ENCODE data around the gene TMEM212.
"Not testable (repeated sequence)": the region's sequence is repeated elsewhere in the genome, so short reads cannot be mapped to it uniquely, and the experiment has no call there.

Gene TMEM212

DNA sequence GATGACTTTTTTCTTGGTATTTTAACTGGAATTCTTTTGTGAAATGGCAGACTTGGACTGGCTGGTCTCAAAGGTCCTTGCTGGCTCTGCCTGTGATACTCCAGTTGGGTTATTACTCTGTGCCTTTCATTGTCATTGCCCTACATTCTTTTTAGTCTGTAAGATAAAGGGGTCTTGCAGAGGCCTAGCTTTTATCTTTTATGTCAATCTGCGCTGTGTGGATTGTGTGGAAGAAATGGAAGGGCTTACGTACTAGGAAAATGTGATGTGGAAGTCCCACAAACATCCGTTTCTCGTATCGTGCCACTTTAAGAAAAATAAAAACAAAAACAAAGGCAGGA is 8.7 kb upstream of the TMEM212 start:
- no peak for DNase-seq (ENCODE audit: low read depth in 2 of 2)

DNA sequence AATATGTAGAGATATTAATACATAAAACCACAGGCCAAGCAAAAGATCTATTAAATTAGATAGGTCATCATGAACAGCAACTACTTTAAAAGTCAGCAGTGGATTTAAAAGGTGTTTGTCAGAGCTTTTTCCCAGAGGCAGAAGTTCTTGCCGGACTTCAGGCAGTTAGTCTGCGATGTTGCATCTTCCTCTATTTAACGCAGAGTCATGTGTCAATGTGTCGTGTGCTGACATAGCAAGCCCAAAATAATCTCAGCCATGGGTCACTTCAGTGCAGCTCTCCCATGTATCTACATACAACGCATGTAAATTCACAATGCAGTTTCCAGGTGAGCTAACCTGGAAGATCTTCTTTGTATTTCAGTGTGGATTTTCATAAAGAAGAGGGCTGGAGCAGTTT is 8.0 kb upstream of the TMEM212 start:
- no peak for DNase-seq (ENCODE audit: low read depth in 2 of 2)

DNA sequence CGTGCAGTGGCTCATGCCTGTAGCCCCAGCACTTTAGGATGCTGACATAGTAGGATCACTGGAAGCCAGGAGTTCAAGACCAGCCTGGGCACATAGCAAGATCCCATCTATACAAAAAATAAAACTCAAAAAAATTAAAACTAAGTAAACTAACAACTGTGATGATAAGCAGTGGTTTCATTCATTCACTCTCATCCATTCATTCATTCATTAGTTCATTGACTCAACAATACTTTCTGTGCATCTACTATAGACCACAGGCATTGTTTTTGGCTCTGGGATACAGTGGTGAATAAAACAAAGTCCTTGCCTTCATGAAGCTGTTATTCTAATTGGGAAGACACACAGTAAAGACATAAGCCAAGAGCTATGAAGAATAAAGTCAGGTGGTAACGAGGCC is 7.5 kb upstream of the TMEM212 start:
- no peak for DNase-seq (ENCODE audit: low read depth in 2 of 2)

DNA sequence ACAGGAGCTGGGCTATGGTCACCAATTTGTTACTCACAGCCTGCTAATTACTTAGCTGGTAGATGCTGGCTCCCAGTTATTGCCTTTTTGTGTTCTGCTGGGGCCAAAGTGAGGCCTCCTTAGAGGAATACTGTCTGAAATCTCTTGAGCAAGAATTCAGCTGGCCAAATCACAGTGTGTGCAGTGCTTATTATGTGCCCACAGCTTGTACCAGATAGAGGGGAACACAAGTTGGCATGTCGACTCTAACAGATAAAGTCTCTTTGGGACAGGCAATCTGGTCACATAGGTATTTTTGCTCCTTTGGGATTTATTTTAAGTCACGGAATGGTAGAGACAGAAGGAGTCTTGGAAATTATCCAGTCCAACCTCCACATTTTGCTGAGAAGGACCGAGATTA is 6.3 kb upstream of the TMEM212 start:
- DNase-seq (ENCODE audit: low read depth in 2 of 2) = no peak

DNA sequence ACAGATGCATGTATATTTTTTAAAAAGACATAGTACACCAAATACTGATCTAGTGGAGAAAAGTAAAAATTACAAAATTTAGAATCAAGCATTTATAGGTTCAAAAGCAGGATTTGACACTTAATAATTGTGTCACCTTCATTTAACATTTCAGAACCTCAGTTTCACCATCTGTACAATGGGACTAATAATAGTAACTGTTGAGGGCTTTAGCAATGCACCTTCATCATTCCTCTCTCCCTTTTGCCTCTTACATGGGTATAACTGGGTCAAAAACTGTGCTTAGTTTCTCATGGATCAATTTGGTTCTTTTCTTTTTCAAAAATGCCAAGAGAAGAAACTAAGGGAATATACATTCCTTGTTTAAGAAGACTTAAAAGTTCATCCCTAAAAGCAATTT is 5.5 kb upstream of the TMEM212 start:
- DNase-seq (ENCODE audit: low read depth in 2 of 2) = no peak

DNA sequence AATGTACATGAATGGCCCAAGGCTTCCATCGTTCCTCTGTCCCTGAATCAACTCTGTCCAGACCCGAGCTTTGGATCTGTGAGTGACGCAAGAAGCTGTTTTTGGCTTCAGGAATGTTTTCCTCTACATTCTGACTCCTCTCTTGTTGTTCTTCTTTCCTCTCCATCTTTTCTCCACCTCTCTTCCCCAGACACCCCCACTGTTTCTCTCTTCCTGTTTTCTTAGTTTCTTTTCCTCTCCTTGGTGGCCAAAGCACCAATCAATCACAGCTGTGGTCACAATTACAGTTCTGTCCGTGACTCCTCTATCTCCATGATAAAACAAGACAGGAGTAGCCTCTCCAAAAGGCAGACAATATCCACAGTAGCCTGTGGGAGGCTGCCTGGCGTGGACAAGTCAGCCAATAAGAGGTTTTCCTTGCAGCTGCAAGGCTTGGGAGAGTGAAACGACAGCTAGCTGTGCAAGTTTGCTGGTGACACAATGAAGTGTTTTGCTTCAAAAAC is 4.9 kb upstream of the TMEM212 start:
- DNase-seq (ENCODE audit: low read depth in 2 of 2) = no peak

DNA sequence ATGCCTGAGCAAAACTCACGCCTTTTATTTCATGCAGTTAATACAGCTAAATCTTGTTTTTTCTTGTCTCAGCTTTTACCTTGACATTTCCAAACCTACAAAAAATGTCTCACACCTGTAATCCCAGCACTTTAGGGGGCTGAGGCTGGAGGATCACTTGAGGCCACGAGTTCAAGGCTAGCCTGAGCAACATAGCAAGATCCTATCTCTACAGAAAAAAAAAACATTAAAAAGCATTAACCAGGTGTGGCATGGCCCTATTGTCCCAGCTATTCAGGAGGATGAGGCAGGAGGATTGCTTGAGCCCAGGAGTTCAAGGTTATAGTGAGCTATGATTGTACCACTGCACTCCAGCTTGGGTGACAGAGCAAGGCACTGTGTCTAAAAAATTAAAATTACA is 3.9 kb upstream of the TMEM212 start:
- no peak for DNase-seq (ENCODE audit: low read depth in 2 of 2)

DNA sequence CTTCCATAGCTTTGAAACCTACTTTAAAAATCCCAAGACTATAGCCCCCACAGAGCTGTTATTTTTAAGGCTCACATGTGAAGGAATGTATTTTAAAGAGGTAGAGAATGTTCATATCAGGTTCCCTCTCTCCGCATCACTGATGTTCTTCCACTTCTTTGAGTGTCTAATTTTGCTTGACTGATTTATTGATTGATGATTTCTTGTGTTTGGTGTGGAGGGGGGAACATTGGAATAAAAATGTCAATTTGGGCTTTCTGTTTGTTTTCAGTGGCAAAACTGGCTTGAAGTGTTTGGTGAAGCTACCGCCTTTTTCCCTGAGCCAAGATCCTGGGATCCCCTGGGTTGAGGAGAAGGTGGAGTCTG is 2.7 kb upstream of the TMEM212 start:
- DNase-seq (ENCODE audit: low read depth in 2 of 2) = no peak

DNA sequence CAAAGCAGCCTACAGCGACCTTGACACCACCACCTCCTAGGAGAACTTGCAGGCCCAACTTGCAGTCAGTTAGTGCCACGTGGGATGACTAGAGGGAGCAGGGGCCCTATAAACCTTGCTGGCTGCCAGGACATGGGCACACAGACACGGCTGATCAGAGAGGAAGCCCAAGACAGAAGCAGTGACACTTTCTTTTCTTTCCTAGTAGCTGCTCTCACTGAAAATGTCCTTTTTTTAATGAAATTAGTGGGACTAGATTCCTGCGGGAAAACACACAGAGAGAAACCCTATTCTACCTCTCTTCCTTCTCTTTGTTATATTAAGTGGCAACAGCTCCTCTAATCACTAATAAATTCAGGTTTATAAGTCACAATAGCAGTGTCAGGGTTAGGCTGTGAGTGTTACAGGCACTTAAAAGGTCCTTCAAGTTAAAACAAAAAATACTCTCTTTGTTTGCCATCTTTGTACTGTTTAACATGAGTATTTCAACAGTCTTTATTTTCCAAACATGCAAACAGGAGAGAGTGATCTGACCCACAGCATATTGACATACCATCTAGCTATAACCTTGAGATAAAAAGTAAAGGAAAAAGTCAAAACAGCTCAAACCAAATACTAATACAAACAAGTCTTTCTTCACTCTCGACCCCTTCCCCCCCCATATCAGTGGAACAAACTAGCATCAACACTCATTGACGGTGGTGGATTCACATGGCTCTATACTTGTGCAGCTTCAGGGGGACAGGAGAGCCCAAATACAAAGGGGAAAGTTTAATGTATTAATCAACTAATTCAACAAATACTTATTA is 2.1 kb upstream of the TMEM212 start:
- DNase-seq (ENCODE audit: low read depth in 2 of 2) = no peak

DNA sequence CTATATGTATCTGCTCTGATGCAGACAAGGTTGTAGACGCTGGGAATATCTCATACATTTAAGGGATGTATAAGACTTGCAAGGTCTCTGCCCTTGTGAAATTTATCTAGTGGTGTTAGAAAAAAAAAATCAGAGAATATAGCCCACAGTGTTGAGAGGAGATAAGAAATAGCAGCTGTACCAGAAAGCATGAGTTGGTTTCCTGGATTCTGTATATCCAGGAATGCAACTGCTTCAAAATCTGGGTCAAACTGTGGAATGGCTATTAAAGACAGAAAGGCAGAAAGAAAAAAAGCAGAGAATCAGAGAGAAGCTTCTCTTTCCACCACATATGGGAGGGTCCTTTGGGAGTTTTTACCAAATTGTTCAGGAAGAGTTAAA is 1.5 kb upstream of the TMEM212 start:
- DNase-seq (ENCODE audit: low read depth in 2 of 2) = no peak

DNA sequence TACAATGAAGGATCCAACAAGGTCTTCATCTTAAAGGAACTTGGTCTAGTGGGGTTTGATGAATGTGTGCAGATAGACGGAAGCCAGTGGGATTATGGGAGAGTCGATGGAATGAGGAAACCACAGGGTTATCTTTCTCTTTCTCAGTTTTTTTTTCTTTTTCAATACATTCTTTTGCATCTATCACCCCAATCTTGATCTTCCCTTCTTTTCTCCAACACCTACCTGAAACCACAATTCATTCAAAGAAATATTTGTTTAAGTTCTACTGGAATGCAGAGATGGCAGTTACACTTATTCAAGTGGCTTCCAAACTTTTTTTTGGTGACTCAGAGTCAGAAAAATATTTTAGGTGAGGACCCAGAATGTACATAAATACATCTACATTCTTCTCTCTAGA is 1.7 kb downstream of the TMEM212 start:
- DNase-seq (ENCODE audit: low read depth in 2 of 2) = no peak

DNA sequence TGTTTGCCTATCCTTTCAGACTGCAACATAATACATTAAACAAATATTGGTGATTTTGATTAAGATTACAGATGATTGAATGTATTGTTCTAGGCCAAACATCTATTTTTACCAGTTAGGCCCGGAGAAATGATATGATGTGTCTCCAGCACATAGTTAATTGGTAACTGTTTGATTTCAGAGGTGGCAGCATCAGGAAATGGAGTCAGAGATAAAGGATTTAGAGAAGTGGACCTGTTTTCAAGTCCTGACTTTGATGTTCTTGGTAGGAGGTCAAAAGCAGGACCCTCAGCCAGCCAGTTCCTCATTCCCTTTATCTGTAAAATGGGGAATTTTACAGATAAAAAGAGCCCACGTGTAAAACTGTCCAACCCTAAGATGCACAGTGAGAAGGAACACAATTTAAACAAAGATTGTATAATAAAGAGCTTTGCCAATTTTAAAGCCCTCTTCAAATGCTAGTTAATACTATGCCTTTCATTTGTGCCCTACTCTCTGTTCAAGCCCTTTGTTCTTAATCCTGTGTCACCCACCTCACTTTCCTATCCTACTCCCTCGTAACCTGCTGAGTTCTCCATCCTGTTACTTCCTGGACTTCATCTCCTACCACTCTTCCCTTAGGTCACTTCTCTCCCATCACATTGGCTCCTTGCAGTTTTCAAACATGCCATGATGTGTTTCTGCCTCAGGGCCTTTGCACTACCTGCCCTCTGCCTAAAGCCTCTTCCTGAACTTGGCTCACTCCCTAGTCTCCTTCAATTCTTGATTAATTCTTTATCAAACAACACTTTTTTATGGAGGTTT is 2.5 kb downstream of the TMEM212 start:
- no peak for DNase-seq (ENCODE audit: low read depth in 2 of 2)

DNA sequence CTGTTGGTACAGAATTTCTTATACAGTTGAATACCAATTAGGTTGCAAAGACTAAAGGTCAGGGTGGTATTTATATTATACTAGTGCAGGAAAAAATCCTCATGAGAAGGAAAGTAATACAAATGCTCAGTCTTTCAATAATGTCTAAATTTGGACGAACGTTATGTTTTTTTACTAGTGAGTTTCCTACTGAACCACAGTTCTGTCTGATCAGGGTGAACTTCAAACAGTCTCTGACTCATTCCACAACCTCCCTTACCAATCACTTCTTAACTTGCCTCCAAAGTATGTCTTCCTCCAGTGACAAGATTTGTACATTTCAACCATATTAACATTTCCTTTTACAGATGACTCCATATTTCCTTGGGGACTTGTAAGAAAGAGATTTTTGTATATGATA is 3.4 kb downstream of the TMEM212 start:
- no peak for DNase-seq (ENCODE audit: low read depth in 2 of 2)

DNA sequence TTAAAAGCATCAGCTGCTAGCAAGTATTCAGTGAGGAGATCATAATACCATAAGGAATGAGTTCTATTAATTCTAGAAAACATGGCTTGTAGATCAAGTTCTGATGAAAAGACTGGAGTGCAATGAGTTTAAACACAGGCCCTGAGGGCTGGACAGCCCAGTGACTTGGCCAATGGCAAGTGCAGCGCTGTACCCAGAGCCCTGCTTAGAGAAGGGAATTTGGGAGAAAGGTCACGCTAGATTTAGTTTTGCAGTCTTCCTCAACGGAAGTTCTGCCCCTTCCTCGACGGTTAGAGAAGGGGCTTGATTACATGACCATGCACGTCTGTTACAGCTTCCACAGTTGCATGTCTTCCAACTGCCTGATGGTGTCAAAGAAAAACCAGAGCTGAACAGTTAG is 4.0 kb downstream of the TMEM212 start:
- DNase-seq (ENCODE audit: low read depth in 2 of 2) = no peak

DNA sequence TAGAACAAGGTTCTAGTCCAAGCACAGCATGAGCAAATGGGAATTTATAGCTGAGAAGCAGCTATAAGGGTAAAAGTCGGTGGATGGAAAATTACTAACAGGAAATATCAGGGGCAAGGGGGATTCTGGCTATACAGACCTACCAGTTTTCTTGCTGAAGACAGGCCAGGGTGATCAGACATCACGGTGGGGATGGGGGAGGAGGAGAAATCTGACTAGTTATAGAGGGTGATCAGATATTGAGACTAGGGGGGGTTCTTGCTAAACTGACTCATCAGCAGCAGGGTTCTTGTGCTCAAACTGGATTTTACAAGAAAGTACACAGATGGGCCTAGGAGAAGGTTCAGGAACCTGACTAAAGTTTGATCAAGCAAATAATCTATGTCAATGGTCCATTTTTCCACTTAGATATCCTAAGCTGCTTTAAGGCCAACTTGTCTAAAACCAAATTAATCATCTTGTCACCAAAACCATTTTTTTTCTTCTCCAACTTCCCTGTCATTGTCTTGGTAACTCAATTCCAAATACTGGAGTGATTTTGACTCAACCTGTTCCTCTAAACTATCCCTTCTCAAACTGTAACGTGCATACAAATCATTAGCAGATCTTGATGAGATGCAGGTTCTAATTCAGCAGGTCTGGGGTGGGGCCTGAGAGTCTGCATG is 4.6 kb downstream of the TMEM212 start:
- DNase-seq (ENCODE audit: low read depth in 2 of 2) = no peak

DNA sequence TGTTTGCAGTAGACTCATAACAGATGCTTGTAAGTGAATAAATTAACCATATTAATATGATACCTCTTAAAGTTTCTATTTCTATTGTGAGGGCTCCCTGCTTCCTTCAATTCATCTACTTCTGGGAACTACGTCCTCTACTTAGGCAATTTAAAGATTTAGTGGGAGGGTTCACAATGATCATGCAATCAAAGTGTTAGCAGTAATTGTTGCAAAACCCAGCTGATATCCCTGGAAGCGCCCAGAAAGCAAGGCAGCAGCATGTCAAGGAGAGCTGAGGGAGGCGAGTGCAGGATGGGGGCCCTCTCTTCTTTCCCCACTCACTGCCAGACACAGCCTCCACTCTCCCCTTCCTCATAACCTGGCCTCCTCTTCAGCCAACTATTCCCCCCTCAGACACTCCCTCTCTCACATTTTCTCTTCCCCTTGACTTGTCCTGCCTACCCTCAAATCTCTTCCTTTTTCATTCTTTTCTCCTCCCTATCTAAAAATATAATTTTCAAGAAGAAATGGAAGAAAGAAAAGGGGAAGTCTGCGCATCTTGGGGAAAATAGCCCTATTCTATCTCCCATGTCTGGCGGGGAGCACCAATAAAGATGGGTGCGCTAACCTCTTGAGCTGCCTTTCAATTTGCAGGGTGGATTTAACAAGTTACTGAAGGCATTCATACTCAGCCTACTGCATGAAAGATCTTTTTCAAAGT is 6.6 kb downstream of the TMEM212 start:
- no peak for DNase-seq (ENCODE audit: low read depth in 2 of 2)

DNA sequence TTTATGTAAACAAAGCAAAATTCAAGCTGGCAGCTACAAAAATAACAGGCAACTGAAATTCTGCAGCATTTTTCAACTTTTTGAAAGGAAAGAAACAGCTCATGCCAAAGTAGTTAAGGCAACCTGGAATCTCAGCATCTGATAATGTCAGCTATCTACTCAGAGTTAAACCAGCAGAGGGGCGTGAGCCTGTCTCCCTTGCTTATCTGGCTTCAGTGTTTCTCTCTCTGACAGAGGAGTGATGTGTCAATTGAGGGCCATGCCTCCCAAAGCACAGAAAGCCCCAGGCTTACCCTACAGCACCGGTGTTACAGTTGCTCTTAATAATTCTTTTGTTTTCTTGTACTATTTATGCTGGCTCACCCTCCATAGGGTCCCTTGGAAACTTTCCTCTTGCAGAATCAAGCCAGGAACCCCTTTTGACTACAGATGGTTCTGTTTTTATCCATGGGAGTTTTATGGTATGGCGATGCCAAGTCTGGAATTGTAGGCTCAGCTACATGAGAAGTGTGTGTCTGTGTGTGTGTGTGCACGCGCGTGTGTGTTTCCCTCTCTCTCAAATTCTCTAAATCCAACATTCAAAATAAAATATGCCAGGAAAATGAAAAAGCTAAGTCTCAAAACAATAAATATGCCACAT is 7.3 kb downstream of the TMEM212 start:
- no peak for DNase-seq (ENCODE audit: low read depth in 2 of 2)

DNA sequence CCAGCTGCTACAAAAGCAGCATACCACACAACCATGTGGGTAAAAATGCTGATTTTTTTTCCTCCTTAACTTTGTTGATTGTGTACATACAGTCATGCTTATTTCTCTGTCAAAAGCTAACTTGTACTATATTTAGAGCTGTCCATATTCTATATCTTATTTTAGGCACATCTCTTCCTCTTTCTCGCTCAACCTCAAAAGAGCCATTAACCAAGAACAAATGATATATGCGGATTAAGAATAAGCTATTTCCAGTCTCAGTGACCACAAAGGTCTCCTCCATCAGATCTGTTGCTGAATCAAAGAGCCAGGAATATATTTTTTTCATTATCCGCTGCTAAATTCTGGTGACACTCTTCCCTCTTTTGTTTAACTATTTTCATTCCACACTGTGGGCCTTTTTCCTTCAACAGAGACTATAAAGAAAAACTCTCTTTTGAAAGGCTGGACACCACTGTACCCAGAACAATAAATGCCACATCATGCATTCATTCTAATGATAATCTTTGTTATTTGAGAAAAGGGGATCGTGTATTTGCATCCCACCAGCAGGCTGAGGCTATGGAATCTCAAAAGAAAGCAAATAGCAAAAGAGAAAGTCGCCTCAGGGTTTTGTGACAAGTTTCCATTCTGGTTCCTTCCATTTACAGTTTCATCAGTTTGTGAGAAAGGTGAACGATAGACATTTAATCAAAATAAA is 8.0 kb downstream of the TMEM212 start:
- no peak for DNase-seq (ENCODE audit: low read depth in 2 of 2)

DNA sequence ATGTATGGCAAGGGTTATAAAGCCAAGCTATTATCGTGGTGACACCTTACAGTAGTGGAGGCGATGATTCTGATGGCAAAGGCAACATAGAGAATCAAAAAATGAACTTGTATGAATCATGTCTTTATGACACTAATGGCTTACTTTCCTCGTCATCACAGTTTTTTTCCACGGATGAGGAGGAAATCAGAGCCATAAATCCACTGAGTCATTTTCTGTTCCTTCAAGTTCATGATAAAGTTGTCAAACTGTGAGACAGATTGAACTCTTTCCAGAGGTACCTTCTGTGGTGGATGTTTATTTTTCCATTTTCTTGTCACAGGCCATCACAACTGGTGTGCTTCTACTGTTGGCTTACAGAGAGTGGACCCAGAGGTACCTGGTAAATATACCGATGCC is 8.5 kb downstream of the TMEM212 start:
- no peak for DNase-seq (ENCODE audit: low read depth in 2 of 2)

DNA sequence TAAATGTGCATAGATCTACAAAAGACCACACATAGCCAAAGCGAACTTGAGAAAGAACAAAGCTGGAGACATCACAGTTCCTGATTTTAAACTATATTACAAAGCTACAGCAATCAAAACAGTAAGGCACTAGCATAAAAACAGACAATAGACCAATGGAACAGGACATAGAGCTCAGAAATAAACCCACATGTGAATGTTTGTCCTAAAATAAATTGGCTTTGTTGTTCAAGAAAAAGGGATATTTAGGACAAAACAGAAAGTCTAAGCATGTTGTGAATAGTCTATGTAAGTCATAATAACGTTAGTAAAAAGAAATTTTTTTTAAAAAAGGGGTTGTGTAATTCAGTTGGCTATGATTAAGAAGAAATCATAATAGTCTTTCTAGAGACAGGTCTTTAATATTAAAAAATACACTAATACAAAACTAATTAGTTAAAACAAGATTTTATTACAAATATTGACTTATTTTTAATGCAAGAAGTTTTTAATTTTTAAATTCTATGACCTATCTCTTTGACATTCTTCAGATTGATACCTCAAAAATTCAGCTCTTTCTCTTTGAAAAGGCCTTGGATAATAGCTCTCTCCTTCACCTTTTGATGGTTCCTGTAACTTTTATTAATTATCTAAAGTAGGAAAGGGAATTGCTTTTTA is 11.6 kb downstream of the TMEM212 start:
- DNase-seq (ENCODE audit: low read depth in 2 of 2) = no peak

DNA sequence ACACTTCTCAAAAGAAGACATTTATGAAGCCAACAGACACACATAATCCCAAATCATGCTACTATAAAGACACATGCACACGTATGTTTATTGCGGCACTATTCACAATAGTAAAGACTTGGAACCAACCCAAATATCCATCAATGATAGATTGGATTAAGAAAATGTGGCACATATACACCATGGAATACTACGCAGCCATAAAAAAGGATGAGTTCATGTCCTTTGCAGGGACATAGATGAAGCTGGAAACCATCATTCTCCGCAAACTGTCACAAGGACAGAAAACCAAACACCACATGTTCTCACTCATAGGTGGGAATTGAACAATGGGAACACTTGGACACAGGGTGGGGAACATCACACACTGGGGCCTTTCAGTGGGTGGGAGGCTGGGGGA is 15.6 kb downstream of the TMEM212 start:
- DNase-seq (ENCODE audit: low read depth in 2 of 2) = not testable (repeated sequence)
